Activated naive CD4-positive, alpha-beta T cell treated with anti-CD3 and anti-CD28 coated beads, Interleukin-2, amount 10 ng/mL, durations not matched to agents 7 days and 5 days (primary cell): ENCODE data around the gene PNMA5.
A peak's percentile ranks its signal among the peaks of the same experiment; 100 is the strongest.

ENCODE experiments used
- CTCF ChIA-PET: fragments of 350-600 bp; sonication (Branson Sonifier 250); formaldehyde crosslinking; loops from one replicate; lab custom pipeline; 2021; ENCODE audit warnings: antibody characterized with exemption; lab: Charles Lee
- DNase-seq: peaks from one replicate; pipeline ENCODE4 v3.0.0-alpha.2; 2020
- H3K27ac Mint-ChIP-seq: one replicate; pipeline ENCODE4 v1.8.0; 2021; ENCODE audit warnings: mild to moderate bottlenecking, moderate library complexity, mixed read lengths
- H3K27me3 Mint-ChIP-seq: one replicate; pipeline ENCODE4 v1.8.0; 2021; ENCODE audit warnings: mild to moderate bottlenecking, mixed read lengths
- H3K36me3 Mint-ChIP-seq: one replicate; pipeline ENCODE4 v1.8.0; 2021; ENCODE audit warnings: mixed read lengths
- H3K4me1 Mint-ChIP-seq: one replicate; pipeline ENCODE4 v1.8.0; 2021; ENCODE audit warnings: mixed read lengths
- H3K4me3 Mint-ChIP-seq: one replicate; pipeline ENCODE4 v1.8.0; 2021; ENCODE audit warnings: mild to moderate bottlenecking, moderate library complexity, mixed read lengths
- H3K9me3 Mint-ChIP-seq: one replicate; pipeline ENCODE4 v1.8.0; 2021; ENCODE audit warnings: mixed read lengths

The PNMA5 gene

DNA sequence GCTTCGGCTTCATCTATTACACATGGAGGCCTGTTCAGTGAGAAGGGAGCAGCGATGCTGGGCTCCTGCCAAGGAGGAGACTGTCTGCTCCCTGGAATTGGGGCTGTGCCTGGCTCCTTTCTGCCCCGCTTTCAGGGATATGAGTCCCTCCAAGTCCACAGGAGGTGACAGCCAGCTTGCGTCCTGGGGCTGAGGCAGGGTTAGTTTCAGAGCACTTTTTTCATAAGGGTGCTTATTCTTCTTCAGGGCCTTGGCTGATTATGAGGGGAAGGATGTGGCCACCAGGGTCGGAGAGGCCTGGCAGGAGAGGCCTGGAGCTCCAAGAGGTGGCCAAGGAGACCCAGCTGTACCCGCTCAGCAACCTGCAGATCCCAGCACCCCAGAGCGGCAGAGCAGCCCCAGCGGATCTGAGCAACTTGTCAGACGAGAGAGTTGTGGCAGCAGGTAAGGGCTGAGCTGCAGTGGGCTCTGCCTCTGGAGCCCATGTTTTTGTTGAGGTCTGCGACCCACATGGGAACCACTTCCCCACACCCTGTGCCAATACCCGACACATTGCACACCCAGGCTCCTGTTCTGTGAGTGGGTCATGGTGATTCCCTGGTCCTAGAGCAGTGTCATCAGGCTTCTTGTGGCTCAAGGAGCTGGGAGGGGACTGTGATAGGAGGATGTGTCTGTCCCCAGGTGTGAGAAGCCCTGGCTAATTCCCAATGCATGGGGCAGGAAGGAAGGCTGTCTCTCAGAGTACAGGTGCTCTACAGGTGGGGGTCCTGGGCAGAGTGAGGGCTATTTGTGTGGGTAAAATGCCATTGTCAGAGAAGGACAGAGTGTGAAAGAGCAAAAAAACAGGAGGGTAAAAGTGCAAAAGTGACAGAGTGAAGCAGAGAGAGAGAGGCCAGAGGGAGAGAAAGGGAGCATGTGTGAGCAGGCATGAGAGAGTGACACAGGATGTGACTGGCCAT is 48.6 kb downstream of the PNMA5 start:
- DNase-seq = no peak
- H3K27me3 Mint-ChIP-seq = no peaks in the 10 kb centered on the region
- H3K36me3 Mint-ChIP-seq = no peaks in the 10 kb centered on the region
- peaks cover 16% of the 10 kb centered on the region for H3K4me1 Mint-ChIP-seq
- no peaks in the 10 kb centered on the region for H3K9me3 Mint-ChIP-seq
- no peak overlapping the region for H3K27ac Mint-ChIP-seq
- H3K4me3 Mint-ChIP-seq = no peak overlapping the region
- CTCF ChIA-PET = no interaction called here

DNA sequence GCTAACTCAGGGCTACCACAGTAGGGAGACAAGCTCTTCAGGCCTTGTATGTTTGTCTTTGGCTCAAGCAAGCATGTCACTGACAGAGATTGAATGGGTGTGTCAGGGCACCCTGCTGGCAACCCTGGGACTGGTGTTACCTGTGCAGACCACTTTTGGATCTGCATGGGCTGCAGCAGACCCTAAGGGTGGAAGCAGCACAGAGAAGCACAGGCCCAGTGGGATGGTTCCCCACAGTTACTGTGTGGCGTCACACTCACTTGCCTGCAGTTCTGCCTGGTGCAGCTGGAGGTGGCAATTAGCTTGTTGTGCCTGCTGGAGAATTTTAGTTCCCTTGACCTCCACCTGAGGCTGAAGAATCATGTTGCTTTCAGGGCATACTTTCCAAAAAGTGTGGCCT is 50.1 kb downstream of the PNMA5 start:
- no peaks in the 10 kb centered on the region for H3K9me3 Mint-ChIP-seq
- H3K4me3 Mint-ChIP-seq = no peak overlapping the region

DNA sequence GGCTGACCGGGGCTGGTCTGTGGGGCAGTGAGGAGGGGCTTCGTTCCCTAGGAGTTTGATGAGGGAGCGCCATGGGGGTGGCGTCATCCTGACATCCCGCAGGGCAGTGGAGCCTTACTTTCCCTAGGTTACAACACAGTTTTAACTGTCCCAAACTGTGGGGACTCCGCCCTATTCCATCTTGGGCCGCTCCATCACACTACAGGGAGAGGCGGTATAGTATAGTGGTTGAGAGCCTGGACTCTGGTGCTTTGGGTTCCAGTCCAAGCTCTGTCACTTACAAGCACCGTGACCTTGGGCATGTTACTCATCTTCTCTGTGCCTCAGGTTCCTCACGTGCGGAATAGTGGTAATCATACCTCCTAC is 51.9 kb downstream of the PNMA5 start:
- CTCF ChIA-PET = interaction anchor here (0.6 to 3.1 kb wide), 8 partner anchors 9 to 727 kb away, joined by 3 to 11 read pairs (median 4); no protein-coding TSS in a partner anchor
- Mint-ChIP-seq H3K36me3 (no peaks in the 10 kb centered on the region), H3K9me3 (no peaks in the 10 kb centered on the region), H3K27ac (peak overlapping the region; percentile 82), H3K4me3 (peak overlapping the region; percentile 79), H3K4me1 (peaks cover 16% of the 10 kb centered on the region), H3K27me3 (peaks cover 5% of the 10 kb centered on the region)
- DNase-seq = peak; percentile 23

More for the DNA sequence above, 50.1 kb downstream of the PNMA5 start:
- CTCF ChIA-PET = interaction anchor here (0.8 to 3.1 kb wide), 2 partner anchors 563 to 724 kb away, joined by 3 to 11 read pairs; no protein-coding TSS in a partner anchor
- Mint-ChIP-seq H3K27me3 (no peaks in the 10 kb centered on the region), H3K27ac (no peak overlapping the region), H3K36me3 (no peaks in the 10 kb centered on the region), H3K4me1 (peaks cover 16% of the 10 kb centered on the region)
- DNase-seq = no peak

DNA sequence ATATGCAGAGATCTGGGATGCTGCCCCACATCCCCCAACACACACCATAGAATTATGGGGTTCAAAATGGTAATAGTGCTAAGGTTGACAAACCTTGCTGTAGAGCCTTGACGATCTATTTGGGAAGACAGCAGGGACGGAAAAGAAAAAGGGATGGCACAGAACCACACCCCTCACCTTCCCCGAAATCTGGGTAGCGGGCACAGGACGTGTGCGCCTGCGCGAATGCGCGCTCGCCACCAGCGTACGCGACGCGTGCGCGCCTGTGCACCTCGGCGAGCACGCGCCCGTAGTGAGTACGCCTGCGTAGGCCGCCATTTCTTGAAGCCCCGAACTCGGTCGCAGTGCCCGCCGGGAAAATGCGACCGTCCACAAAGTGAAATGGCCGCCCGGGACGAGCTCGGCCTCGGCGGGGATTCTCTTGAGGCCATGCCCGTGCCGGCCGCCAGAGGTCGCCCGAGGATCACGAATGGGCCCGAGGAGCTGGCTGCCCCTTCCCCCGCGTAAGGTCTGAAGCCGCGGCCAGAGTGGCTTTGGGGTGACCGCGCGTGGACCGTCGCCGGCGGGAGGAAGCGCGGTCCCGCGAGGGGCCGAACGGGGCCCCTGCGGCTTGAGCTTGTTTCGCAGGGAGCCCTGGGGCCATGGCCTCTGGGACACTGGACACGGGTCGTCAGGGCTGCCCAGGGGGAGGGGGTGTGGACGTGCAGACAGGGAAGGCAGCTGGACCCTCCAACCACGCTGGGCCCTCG is 52.4 kb downstream of the PNMA5 start:
- peaks cover 11% of the 10 kb centered on the region for H3K27me3 Mint-ChIP-seq
- no peaks in the 10 kb centered on the region for H3K9me3 Mint-ChIP-seq
- H3K4me3 Mint-ChIP-seq = peak overlapping the region; percentile 79
- H3K4me1 Mint-ChIP-seq = peaks cover 16% of the 10 kb centered on the region
- no peaks in the 10 kb centered on the region for H3K36me3 Mint-ChIP-seq
- DNase-seq = peak; percentile 91
- CTCF ChIA-PET = interaction anchor here (0.6 to 3.1 kb wide), 9 partner anchors 10 to 728 kb away, joined by 3 to 11 read pairs (median 4); no protein-coding TSS in a partner anchor
- H3K27ac Mint-ChIP-seq = peak overlapping the region; percentile 82
